Measurements from ENCODE around the gene TAF10. TPM values are rescaled to one million over a fixed set of nuclear protein-coding genes. Genes with fewer than 3 reads are reported as not detected.

The TAF10 gene
- total and polyA plus RNA-seq, 2 of the 13 experiments (the other 11 are each of a cell fraction or from before 2014, with no cell fraction given), result 71.3 to 134 TPM

- peak overlapping the region; percentile 50 for H3K4me2 ChIP-seq (ENCODE audit: low read depth, low read length)
- in situ Hi-C loops (cut with HindIII; ENCODE audit: extremely low pct_ligation_motif_present, low pct_unique_long_range_greater_than_20kb), result no loop called here
- CTCF ChIA-PET (ENCODE audit: low intra/inter-chr PET ratio, low total read pairs), result no interaction called here
- 19% methylated on average over 3 of the region's 3 CpGs for WGBS (ENCODE audit: low lambda C conversion rate)
- FAIRE-seq, result peak; percentile 76
- H3K9ac ChIP-seq (ENCODE audit: insufficient read depth, low read depth, low read length), result no peak overlapping the region
- intact Hi-C loops (cut with micrococcal nuclease; ENCODE audit: unreplicated experiment), result no loop called here
- H3K79me2 ChIP-seq (ENCODE audit: insufficient read depth, low read length), result peaks cover 19% of the 10 kb centered on the region
- no TSS peak for BruUV-seq (replicated peaks)
- H3K4me3 ChIP-seq (replicated peaks in 1 of 3; ENCODE audit: insufficient read depth in 1 of 3, low read depth in 2 of 3, low read length in 3 of 3), result peak overlapping the region in 1 of 3 experiments; percentile 4; a peak in 1 of 6 replicates
- H2AFZ ChIP-seq (ENCODE audit: low read length), result no peak overlapping the region
- peaks cover 15 to 32% of the 10 kb centered on the region in 2 experiments for H3K36me3 ChIP-seq (replicated peaks in 1 of 2; ENCODE audit: control insufficient read depth in 1 of 2, insufficient read depth in 2 of 2, low read length in 2 of 2)
- H3K27ac ChIP-seq (ENCODE audit: extremely low read length, insufficient read depth, low read length), result peak overlapping the region; percentile 26
- peak; percentile 89 for ATAC-seq
- no peaks in the 10 kb centered on the region for H4K20me1 ChIP-seq (ENCODE audit: insufficient read depth, low read length)
- H3K9me3 ChIP-seq (ENCODE audit: low read length), result no peaks in the 10 kb centered on the region
- no peaks in the 10 kb centered on the region; a peak in 1 of 5 replicates for H3K27me3 ChIP-seq (ENCODE audit: control insufficient read depth in 1 of 2, insufficient read depth in 2 of 2, low read length in 2 of 2)
- POLR2A ChIA-PET, result interaction anchor here (1.0 to 1.1 kb wide), 2 partner anchors 8 to 13 kb away, joined by 3 to 4 read pairs; partner anchors contain the start of gene TAF10
- H3K4me1 ChIP-seq (ENCODE audit: insufficient read depth, low read length), result peaks cover 43% of the 10 kb centered on the region
- DNase-seq (ENCODE audit: low spot score), result peak; percentile 62
- no peak for TF ChIP-seq ZBTB26 (CRISPR knock-in tag; IDR thresholded peaks at IDR 0.05; ENCODE audit: borderline replicate concordance)
- no peak for TF ChIP-seq ZNF652 (CRISPR knock-in tag; IDR thresholded peaks at IDR 0.05; ENCODE audit: borderline replicate concordance, low read depth)
- TF ChIP-seq KMT2A (CRISPR knock-in tag; IDR thresholded peaks at IDR 0.05), result no peak
- TF ChIP-seq ZNF709 (CRISPR knock-in tag; IDR thresholded peaks at IDR 0.05), result no peak
- TF ChIP-seq FOXP1 (IDR thresholded peaks at IDR 0.05), result no peak
- TF ChIP-seq FOXP1 (CRISPR knock-in tag; IDR thresholded peaks at IDR 0.05), result no peak
- TF ChIP-seq ZNF678 (CRISPR knock-in tag; IDR thresholded peaks at IDR 0.05), result no peak
- peak; percentile 17; the same call in 1 of the 2 replicates for TF ChIP-seq SALL1 (CRISPR knock-in tag; IDR thresholded peaks at IDR 0.05)
- TF ChIP-seq ZNF138 (CRISPR knock-in tag; IDR thresholded peaks at IDR 0.05; ENCODE audit: low read depth), result no peak
- TF ChIP-seq, protein P1, sequence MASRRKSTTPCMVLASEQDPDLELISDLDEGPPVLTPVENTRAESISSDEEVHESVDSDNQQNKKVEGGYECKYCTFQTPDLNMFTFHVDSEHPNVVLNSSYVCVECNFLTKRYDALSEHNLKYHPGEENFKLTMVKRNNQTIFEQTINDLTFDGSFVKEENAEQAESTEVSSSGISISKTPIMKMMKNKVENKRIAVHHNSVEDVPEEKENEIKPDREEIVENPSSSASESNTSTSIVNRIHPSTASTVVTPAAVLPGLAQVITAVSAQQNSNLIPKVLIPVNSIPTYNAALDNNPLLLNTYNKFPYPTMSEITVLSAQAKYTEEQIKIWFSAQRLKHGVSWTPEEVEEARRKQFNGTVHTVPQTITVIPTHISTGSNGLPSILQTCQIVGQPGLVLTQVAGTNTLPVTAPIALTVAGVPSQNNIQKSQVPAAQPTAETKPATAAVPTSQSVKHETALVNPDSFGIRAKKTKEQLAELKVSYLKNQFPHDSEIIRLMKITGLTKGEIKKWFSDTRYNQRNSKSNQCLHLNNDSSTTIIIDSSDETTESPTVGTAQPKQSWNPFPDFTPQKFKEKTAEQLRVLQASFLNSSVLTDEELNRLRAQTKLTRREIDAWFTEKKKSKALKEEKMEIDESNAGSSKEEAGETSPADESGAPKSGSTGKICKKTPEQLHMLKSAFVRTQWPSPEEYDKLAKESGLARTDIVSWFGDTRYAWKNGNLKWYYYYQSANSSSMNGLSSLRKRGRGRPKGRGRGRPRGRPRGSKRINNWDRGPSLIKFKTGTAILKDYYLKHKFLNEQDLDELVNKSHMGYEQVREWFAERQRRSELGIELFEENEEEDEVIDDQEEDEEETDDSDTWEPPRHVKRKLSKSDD (CRISPR knock-in tag; IDR thresholded peaks at IDR 0.05; ENCODE audit: low read depth), result no peak
- peak; percentile 55; the same call in 1 of the 2 replicates for TF ChIP-seq MIXL1 (CRISPR knock-in tag; IDR thresholded peaks at IDR 0.05)
- no peak for TF ChIP-seq ZSCAN30 (CRISPR knock-in tag; IDR thresholded peaks at IDR 0.05)
- TF ChIP-seq, protein P2, sequence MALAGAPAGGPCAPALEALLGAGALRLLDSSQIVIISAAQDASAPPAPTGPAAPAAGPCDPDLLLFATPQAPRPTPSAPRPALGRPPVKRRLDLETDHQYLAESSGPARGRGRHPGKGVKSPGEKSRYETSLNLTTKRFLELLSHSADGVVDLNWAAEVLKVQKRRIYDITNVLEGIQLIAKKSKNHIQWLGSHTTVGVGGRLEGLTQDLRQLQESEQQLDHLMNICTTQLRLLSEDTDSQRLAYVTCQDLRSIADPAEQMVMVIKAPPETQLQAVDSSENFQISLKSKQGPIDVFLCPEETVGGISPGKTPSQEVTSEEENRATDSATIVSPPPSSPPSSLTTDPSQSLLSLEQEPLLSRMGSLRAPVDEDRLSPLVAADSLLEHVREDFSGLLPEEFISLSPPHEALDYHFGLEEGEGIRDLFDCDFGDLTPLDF (CRISPR knock-in tag; IDR thresholded peaks at IDR 0.05), result no peak
- TF ChIP-seq, protein P3, sequence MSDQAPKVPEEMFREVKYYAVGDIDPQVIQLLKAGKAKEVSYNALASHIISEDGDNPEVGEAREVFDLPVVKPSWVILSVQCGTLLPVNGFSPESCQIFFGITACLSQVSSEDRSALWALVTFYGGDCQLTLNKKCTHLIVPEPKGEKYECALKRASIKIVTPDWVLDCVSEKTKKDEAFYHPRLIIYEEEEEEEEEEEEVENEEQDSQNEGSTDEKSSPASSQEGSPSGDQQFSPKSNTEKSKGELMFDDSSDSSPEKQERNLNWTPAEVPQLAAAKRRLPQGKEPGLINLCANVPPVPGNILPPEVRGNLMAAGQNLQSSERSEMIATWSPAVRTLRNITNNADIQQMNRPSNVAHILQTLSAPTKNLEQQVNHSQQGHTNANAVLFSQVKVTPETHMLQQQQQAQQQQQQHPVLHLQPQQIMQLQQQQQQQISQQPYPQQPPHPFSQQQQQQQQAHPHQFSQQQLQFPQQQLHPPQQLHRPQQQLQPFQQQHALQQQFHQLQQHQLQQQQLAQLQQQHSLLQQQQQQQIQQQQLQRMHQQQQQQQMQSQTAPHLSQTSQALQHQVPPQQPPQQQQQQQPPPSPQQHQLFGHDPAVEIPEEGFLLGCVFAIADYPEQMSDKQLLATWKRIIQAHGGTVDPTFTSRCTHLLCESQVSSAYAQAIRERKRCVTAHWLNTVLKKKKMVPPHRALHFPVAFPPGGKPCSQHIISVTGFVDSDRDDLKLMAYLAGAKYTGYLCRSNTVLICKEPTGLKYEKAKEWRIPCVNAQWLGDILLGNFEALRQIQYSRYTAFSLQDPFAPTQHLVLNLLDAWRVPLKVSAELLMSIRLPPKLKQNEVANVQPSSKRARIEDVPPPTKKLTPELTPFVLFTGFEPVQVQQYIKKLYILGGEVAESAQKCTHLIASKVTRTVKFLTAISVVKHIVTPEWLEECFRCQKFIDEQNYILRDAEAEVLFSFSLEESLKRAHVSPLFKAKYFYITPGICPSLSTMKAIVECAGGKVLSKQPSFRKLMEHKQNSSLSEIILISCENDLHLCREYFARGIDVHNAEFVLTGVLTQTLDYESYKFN (CRISPR knock-in tag; conservative IDR thresholded peaks at IDR 0.05), result peak; percentile 51
- TF ChIP-seq UBTF (CRISPR knock-in tag; IDR thresholded peaks at IDR 0.05), result peak; percentile 37; the same call in 1 of the 2 replicates
Measured at GRCh38 chr11:6598555-6598954, 13.5 kb downstream of the TAF10 start.

All from HepG2 (cell line).